SW 1271 (cell line): ENCODE data around the gene MIX23.
A peak's percentile ranks its signal among the peaks of the same experiment; 100 is the strongest.
"Not testable (repeated sequence)": the region's sequence is repeated elsewhere in the genome, so short reads cannot be mapped to it uniquely, and the experiment has no call there.

Experiments used
- DNase-seq, 2 experiments: peaks; one replicate each; lab custom pipeline; 2025; lab: John Stamatoyannopoulos, UW

The MIX23 gene

GRCh38 chr3:122392868-122393844 is 10.1 kb upstream of the MIX23 start:
- DNase-seq, result peak in 1 of 2 experiments; percentile 49

DNA sequence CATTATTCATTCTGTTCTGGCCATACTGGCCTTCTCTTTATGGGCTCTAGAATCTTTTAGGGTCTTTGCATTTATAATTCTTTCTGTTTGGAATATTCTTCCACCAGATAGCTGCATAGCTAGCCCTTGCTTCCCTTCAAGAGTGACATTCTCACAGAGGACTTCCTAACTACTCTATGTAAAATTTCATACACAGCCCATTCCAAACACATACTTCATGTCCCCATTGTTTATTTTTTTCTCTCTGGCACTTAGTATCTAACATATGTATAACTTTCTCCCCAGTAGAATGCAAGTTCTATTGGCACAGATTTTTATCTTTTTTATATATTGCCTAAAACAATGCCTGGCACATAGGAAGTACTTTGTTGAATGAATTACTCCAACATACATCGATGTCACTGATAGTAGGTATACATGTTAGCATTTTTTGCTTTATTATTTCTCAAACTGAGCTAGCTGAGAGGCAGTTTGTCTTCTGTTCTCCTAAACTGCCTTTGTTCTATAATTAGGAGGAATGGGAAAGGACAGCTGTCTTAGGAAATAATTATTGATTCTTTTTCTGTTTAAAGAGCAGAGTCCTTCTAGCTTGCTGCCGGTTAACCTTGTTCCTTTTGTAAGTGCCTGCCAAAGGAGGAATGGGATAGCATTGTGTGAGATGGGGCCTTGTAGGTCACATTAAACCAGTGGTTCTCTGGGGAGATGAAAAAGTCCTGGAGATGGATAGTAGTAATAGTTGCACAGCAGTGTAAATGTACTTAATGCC is 8.8 kb upstream of the MIX23 start:
- DNase-seq, result no peak

- DNase-seq, result no peak
Observed at GRCh38 chr3:122390665-122391064, 7.6 kb upstream of the MIX23 start.

DNA sequence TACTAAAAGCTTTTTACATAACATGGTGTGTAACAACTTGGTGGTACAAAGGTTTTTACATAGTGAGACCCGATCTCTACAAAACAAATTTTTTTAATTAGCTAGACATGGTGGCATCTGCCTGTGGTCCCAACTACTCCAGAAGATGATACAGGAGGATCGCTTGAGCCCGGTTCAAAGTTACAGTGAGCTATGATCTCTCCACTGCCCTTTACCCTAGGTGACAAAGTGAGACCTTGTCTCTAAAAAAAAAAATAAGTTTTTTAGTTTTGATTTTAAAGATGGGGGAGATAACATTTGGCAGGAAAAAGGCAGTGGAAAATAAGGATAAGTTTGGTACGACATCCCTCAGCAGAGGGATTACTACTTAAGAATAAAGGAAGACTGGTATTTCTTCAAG is 6.9 kb upstream of the MIX23 start:
- DNase-seq, result no peak

DNA sequence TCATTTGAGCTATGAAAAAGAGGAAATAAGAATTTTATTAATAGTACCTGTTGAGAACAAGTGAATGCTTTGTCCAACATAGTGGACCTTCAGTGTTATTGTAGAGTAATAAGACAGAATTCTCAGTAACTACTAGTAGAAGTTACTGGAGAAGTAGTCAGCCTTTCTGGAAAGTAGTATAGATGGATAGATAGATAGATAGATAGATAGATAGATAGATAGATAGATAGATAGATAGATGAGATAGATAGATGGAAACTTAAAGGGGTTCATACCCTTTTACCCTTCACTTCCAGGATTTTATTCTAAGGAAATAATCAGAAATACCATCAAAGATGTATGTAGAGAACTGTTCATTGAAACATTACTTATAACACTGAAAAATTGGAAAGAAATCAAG is 6.2 kb upstream of the MIX23 start:
- DNase-seq, result no peak

GRCh38 chr3:122387709-122388108 is 4.7 kb upstream of the MIX23 start:
- no peak for DNase-seq

GRCh38 chr3:122383771-122384697 is 1.0 kb upstream of the MIX23 start, which contains the start of gene FAM162A:
TSS of gene FAM162A (plus strand) at chr3:122384182. CDS start at chr3:122384266, 84 bp downstream.
- peak; percentile 78 to 92 for DNase-seq

DNA sequence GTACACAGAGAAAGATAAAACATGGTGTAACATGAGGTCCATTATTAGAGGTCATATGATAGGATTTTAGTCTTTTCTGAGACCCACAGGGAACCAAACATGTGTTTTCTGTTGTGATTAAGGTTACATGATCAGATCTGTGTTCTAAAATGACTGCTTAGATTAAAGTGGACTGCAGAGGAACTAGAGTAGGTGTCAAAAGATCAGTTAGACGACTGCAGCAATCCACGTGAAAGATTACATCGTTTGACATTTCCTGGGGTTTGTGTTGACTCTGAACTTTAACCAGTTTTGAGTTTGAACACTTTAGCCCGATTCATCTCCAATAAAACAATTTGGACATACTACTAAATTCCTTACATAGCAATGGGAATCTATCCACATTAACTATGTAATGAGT is 5.1 kb downstream of the MIX23 start:
- DNase-seq, result no peak

GRCh38 chr3:122374034-122374433 is 9.0 kb downstream of the MIX23 start:
- DNase-seq, result no peak

DNA sequence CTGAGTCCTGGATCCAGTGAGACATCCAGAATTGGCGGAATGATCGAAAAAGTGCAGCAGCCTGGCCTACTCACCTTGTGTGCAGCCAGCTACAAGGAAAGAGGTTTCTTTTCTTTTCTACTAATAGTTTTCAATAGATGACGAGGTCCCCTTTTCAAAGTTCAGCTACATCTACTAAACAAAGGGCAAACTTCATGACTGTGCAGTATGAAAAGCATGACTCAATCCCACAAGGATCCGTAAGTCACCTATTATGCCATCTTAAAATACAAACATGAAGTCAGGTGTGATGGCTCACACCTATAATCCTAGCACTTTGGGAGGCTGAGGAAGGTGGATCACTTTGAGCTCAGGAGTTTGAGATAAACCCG is 16.7 kb downstream of the MIX23 start:
- DNase-seq, result no peak

DNA sequence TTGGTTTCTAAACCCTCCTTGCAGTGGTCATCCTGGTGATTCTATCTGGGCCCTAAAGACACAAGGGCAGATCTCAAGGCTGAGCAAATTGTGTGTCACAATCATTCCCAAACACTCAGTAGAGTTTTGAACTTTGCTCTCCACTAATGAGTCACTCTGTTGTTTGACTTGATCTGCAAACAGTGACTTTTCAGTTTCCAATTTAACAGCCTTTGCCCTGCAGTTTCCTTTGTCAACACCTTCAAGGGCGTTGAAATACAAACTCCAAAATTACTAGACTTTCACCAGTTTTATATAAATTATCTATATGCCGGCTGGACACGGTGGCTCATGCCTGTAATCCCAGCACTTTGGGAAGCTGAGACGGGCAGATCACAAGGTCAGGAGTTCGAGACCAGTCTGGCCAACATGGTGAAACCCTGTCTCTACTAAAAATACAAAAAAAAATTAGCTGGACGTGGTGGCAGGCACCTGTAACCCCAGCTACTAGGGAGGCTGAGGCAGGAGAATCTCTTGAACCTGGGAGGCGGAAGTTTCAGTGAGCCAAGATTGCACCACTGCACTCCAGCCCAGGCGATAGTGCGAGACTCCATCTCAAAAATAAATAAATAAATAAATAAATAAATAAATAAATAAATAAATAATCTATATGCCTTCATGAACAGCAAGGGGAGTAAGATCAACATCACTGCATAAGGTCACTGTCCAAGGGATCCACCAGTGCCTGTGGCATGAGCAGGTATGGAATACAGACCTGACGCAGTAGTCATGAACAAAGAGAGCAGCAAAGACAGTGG is 17.3 kb downstream of the MIX23 start:
- DNase-seq, result not testable (repeated sequence)

- no peak for DNase-seq
Observed at GRCh38 chr3:122365073-122365472, 18.0 kb downstream of the MIX23 start.

DNA sequence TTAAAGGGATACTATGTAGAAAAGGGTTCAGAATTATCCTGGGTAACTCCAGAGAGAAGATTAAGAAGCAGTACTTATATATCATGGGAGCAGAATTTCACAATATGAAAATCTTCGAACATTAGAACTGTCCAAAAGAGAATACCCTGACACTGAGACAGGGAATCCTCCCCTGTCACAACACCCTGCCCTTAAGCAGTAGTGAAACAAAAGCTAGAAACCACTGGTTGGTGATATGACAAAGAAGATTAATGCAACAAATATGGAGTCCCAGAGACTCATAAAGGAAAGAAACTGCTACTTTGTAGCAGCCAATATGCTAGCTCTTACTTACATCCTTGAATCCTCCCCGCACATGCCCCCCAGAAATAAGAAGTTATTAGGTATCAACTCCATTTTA is 18.5 kb downstream of the MIX23 start:
- DNase-seq, result no peak

DNA sequence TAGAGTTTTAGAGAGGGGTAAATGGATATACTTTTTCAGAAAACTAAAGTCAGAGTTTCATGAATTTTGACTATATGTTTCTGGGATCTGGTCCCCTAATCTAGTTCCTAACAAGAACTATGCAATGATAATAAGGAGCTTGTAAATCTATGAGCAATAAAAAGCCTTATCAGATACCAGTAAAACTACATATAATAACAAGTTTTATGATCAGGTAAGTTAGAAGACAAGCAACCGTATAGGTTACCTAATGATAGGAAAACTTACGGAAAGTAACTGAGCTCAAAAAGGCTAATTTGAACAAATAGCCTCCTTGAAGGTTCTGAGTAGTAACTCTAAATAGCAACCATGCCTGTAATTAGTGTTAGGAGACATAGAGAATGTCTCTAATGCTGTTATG is 21.0 kb downstream of the MIX23 start:
- DNase-seq, result no peak

GRCh38 chr3:122358703-122359032 is 24.4 kb downstream of the MIX23 start:
- DNase-seq, result no peak

- DNase-seq, result no peak
Observed at GRCh38 chr3:122357828-122358702, 25.0 kb downstream of the MIX23 start.

DNA sequence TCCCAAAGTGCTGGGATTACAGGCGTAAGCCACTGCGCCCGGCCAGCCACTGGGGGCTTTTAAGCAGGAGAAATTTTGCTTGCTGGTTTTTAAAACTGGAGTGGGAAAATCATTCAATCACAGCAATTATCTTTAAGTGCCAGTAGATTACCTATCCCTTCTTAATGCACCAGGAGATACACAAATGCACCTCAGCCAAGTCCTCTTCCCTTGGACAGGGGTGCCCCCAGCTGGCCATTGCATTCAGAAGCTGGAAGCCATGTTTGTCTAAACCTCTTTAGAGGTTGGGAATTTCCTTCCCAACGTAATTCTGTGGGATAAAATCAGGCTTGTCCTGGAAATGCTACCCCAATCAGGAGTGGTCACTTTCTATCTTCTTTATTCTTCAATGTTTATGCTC is 26.6 kb downstream of the MIX23 start:
- peak in 1 of 2 experiments; percentile 8 for DNase-seq

- DNase-seq, result no peak
Observed at GRCh38 chr3:122355612-122356011, 27.4 kb downstream of the MIX23 start.

DNA sequence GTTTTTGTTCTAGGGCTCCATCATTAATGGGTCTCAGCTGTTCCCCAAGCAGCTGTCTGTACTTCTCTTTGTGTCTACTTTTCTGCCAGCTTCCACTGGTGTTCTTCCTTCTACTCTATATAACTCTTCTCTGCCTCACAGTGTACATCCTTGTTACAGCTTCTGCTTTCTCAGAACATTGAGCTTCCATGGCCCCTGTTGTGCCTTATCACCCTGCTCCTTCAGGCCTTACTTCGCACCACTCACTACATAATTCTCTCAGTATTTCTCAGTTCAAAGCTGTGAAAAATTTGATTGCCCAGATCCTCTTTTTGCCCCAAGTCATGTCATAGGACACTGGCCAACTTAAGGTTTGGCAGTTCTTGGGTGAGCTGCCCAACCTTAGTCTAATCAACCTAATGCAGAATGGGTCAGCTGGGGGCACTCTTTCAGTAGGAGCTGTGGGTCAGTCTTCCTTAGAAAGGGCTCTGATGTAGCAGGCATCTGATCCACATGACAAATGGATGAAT is 29.1 kb downstream of the MIX23 start:
- DNase-seq, result no peak

DNA sequence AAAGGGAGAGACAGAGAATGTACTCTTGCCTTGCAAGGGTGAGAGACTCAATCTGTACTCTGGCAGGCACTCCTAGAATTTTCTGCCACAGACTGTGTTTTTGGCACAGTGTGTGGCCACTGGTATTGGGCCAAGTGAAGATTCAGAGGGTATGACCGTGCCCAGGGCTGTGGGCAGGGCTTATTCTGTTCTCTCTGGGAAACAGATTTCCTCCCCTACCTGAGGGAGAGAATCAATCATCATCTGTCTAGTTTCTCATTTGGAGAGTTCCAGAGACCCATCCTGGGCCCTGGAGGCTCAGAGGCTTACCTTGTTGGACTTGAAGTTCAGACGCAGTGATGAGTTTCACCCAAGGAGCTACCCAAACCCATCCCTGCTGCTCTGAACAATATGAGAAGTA is 29.8 kb downstream of the MIX23 start:
- DNase-seq, result no peak
